GM12878 (cell line): ENCODE measurements around the gene PDSS1. TPM values are rescaled to one million over a fixed set of nuclear protein-coding genes. Genes with fewer than 3 reads are reported as not detected.

Experiments
- CBX3 ChIP-seq: fragments of 200-600 bp; sonication (generic); IDR thresholded peaks from 2 replicates; pipeline ENCODE4 v1.6.1; 2016; ENCODE audit warnings: low read depth, borderline replicate concordance
- CREB1 ChIP-seq: IDR thresholded peaks from 2 replicates; pipeline ENCODE4 v1.6.1; 2012; ENCODE audit warnings: low read depth, mild to moderate bottlenecking, inconsistent platforms
- JUND ChIP-seq: IDR thresholded peaks from 2 replicates; pipeline ENCODE4 v1.6.1; 2012; ENCODE audit warnings: low read depth, mild to moderate bottlenecking, low read length, improper control_type of control experiment, moderate library complexity
- KDM1A ChIP-seq: fragments of 200-600 bp; sonication (generic); IDR thresholded peaks from 2 replicates; pipeline ENCODE4 v1.6.1; 2016; ENCODE audit warnings: borderline replicate concordance
- LARP7 ChIP-seq: fragments of 450-650 bp; IDR thresholded peaks from 2 replicates; pipeline ENCODE4 v1.6.1; 2017; ENCODE audit warnings: mild to moderate bottlenecking
- MEF2A ChIP-seq: IDR thresholded peaks from 2 replicates; pipeline ENCODE4 v1.6.1; 2011; ENCODE audit warnings: low read depth, mild to moderate bottlenecking, low read length, moderate library complexity; ENCODE audit not compliant: insufficient read depth
- NFIC ChIP-seq: IDR thresholded peaks from 2 replicates; pipeline ENCODE4 v1.6.1; 2012; ENCODE audit warnings: low read depth, mild to moderate bottlenecking, inconsistent platforms, low read length, moderate library complexity
- NFXL1 ChIP-seq: fragments of 450-650 bp; IDR thresholded peaks from 2 replicates; pipeline ENCODE4 v1.6.1; 2017; ENCODE audit warnings: antibody characterized with exemption, mild to moderate bottlenecking, borderline replicate concordance
- POLR2AphosphoS2 ChIP-seq: IDR thresholded peaks from 2 replicates; pipeline ENCODE4 v1.6.1; 2011; ENCODE audit warnings: low read depth, mild to moderate bottlenecking, low read length, improper control_type of control experiment, moderate library complexity
- RB1 ChIP-seq: fragments of 450-650 bp; formaldehyde crosslinking; IDR thresholded peaks from 2 replicates; pipeline ENCODE4 v1.6.1; 2017; ENCODE audit warnings: mild to moderate bottlenecking, borderline replicate concordance
- RBBP5 ChIP-seq: fragments of 200-600 bp; sonication (generic); conservative IDR thresholded peaks from 2 replicates; pipeline ENCODE4 v1.6.1; 2016
- SMARCA5 ChIP-seq: fragments of 450-650 bp; IDR thresholded peaks from 2 replicates; pipeline ENCODE4 v1.6.1; 2017; ENCODE audit warnings: mild to moderate bottlenecking
- TCF12 ChIP-seq: IDR thresholded peaks from 2 replicates; pipeline ENCODE4 v1.6.1; 2011; ENCODE audit warnings: low read depth, mild to moderate bottlenecking, low read length
- TCF3 ChIP-seq: IDR thresholded peaks from 2 replicates; pipeline ENCODE4 v1.6.1; 2012; ENCODE audit warnings: low read depth, mild to moderate bottlenecking, low read length, borderline replicate concordance; ENCODE audit not compliant: insufficient read depth
- ZNF384 ChIP-seq: IDR thresholded peaks from 2 replicates; pipeline ENCODE4 v1.6.1; 2012; ENCODE audit warnings: low read depth, mild to moderate bottlenecking, low read length, improper control_type of control experiment, borderline replicate concordance
- ZNF622 ChIP-seq: fragments of 450-650 bp; IDR thresholded peaks from 2 replicates; pipeline ENCODE4 v1.6.1; 2017; ENCODE audit warnings: mild to moderate bottlenecking, inconsistent platforms
- polyA plus RNA-seq, 11 experiments: library from polyadenylated mRNA; depleted of rRNA in 4 of 11; unstranded in 6 of 11; stranded (reverse) in 5 of 11; fragments of >200 nt; fragmentation: Nextera tagmentation in 4 of 11; fragmentation: Illumina TruSeq in 1 of 11; extraction: Ambion mirVana in 4 of 11; extraction: Trizol in 1 of 11; gene quantifications; 1 replicate in 1 of 11; 2 replicates in 10 of 11; pipeline versions ENCODE4 v1.2.1 to v1.2.3, GENCODE V29; 2011 to 2016; ENCODE audit warnings: inconsistent platforms in 2 of 11, missing spikeins in 2 of 11, low read depth in 1 of 11
- total RNA-seq, 4 experiments: library from RNA; depleted of rRNA in 3 of 4; stranded (reverse); fragments of >200 nt in 3 of 4; fragmentation: Illumina TruSeq in 1 of 4; extraction: Trizol in 1 of 4; gene quantifications; 2 replicates each; pipeline versions ENCODE4 v1.2.1 to v1.2.3, GENCODE V29; 2013 to 2021
- TF ChIP-seq, protein P1 (sequence below): IDR thresholded peaks from 2 replicates; pipeline ENCODE4 v1.6.1; 2011; ENCODE audit warnings: low read depth, mild to moderate bottlenecking, low read length, moderate library complexity, borderline replicate concordance; ENCODE audit errors: extremely low read depth
- TF ChIP-seq, protein P2 (sequence below): fragments of 450-650 bp; IDR thresholded peaks from 2 replicates; pipeline ENCODE4 v1.6.1; 2018; ENCODE audit warnings: mild to moderate bottlenecking, low read depth, moderate library complexity; ENCODE audit not compliant: partially characterized antibody
- TF ChIP-seq, protein P3 (sequence below), 3 experiments: IDR thresholded peaks in 2 of 3; conservative IDR thresholded peaks in 1 of 3; 2 replicates each; pipeline ENCODE4 v1.5.1; 2011; ENCODE audit warnings: low read depth in 3 of 3, low read length in 3 of 3, mild to moderate bottlenecking in 3 of 3, control low read depth in 2 of 3, moderate library complexity in 2 of 3, inconsistent platforms in 1 of 3, mixed read lengths in 1 of 3; ENCODE audit not compliant: control insufficient read depth in 2 of 3, insufficient read depth in 1 of 3; ENCODE audit errors: extremely low read depth in 1 of 3
- TF ChIP-seq, protein P4 (sequence below): fragments of 450-650 bp; IDR thresholded peaks from 2 replicates; pipeline ENCODE4 v1.6.1; 2018; ENCODE audit warnings: borderline replicate concordance, mild to moderate bottlenecking; ENCODE audit not compliant: partially characterized antibody

Gene PDSS1
- total and polyA plus RNA-seq, 10 of the 15 experiments (the other 5 are each of a cell fraction or from before 2014, with no cell fraction given), result 12.2 to 48.2 (median 35.9) TPM

DNA sequence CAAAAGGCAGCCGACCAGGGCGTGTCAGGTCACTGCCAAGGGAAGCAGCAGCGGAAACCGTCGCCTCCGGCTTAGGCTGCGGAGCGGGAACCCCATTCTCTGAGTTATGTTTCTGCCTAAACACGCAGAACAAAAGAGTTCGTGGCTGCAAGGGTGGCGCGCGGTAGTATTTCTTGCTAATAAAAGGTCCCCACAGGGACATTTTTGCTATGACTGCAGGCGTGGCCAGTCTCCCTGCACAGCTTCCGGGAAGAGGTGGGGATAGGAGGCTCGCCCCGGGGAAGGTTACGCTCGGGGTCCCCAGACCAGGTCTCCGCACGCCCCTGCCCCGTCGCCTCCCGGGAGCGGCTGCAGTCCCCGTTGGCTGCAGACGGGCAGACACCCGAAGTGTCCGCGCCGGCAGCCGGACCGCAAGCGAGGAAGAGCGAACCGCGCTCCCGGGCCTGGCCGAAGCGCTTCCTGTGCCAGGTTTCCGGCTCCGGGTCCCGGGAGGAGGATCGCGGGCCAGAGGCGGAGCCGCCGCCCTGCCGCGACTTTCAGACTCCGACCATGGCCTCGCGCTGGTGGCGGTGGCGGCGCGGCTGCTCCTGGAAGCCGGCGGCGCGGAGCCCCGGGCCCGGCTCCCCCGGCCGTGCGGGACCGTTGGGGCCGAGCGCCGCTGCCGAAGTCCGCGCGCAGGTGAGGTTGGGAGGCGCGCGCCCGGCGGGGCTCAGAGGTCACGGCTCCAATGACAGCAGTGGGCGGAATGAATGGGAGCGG, at the start of gene PDSS1 (continued):
- TF ChIP-seq RB1, result 0 out of 2 replicates have a peak, but pooled peaks have one; percentile 67
- TF ChIP-seq ZNF384, result no peak
- TF ChIP-seq, protein P1, sequence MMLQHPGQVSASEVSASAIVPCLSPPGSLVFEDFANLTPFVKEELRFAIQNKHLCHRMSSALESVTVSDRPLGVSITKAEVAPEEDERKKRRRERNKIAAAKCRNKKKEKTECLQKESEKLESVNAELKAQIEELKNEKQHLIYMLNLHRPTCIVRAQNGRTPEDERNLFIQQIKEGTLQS, result no peak
- no peak for TF ChIP-seq RBBP5
- TF ChIP-seq POLR2AphosphoS2, result peak; percentile 56; the same call in 1 of the 2 replicates
- TF ChIP-seq CBX3, result no peak
- TF ChIP-seq JUND, result no peak
- no peak for TF ChIP-seq ZNF622
- TF ChIP-seq TCF12, result no peak
- TF ChIP-seq CREB1, result no peak
- no peak for TF ChIP-seq NFIC
- TF ChIP-seq KDM1A, result no peak
- no peak for TF ChIP-seq TCF3
- peak; percentile 91; the same call in 1 of the 2 replicates for TF ChIP-seq LARP7
- 0 out of 2 replicates have a peak, but pooled peaks have one; percentile 45 for TF ChIP-seq SMARCA5
- TF ChIP-seq, protein P2, sequence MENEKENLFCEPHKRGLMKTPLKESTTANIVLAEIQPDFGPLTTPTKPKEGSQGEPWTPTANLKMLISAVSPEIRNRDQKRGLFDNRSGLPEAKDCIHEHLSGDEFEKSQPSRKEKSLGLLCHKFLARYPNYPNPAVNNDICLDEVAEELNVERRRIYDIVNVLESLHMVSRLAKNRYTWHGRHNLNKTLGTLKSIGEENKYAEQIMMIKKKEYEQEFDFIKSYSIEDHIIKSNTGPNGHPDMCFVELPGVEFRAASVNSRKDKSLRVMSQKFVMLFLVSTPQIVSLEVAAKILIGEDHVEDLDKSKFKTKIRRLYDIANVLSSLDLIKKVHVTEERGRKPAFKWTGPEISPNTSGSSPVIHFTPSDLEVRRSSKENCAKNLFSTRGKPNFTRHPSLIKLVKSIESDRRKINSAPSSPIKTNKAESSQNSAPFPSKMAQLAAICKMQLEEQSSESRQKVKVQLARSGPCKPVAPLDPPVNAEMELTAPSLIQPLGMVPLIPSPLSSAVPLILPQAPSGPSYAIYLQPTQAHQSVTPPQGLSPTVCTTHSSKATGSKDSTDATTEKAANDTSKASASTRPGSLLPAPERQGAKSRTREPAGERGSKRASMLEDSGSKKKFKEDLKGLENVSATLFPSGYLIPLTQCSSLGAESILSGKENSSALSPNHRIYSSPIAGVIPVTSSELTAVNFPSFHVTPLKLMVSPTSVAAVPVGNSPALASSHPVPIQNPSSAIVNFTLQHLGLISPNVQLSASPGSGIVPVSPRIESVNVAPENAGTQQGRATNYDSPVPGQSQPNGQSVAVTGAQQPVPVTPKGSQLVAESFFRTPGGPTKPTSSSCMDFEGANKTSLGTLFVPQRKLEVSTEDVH, result peak; percentile 53
- TF ChIP-seq MEF2A, result no peak
- TF ChIP-seq, protein P3, sequence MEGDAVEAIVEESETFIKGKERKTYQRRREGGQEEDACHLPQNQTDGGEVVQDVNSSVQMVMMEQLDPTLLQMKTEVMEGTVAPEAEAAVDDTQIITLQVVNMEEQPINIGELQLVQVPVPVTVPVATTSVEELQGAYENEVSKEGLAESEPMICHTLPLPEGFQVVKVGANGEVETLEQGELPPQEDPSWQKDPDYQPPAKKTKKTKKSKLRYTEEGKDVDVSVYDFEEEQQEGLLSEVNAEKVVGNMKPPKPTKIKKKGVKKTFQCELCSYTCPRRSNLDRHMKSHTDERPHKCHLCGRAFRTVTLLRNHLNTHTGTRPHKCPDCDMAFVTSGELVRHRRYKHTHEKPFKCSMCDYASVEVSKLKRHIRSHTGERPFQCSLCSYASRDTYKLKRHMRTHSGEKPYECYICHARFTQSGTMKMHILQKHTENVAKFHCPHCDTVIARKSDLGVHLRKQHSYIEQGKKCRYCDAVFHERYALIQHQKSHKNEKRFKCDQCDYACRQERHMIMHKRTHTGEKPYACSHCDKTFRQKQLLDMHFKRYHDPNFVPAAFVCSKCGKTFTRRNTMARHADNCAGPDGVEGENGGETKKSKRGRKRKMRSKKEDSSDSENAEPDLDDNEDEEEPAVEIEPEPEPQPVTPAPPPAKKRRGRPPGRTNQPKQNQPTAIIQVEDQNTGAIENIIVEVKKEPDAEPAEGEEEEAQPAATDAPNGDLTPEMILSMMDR (IDR thresholded peaks at IDR 0.05 in 2 of 3, conservative IDR thresholded peaks at IDR 0.05 in 1 of 3; ENCODE audit: control insufficient read depth in 2 of 3, extremely low read depth in 1 of 3, insufficient read depth in 1 of 3, low read depth in 3 of 3, low read length in 3 of 3), result no peak
- TF ChIP-seq NFXL1, result 0 out of 2 replicates have a peak, but pooled peaks have one; percentile 63
- TF ChIP-seq, protein P4, sequence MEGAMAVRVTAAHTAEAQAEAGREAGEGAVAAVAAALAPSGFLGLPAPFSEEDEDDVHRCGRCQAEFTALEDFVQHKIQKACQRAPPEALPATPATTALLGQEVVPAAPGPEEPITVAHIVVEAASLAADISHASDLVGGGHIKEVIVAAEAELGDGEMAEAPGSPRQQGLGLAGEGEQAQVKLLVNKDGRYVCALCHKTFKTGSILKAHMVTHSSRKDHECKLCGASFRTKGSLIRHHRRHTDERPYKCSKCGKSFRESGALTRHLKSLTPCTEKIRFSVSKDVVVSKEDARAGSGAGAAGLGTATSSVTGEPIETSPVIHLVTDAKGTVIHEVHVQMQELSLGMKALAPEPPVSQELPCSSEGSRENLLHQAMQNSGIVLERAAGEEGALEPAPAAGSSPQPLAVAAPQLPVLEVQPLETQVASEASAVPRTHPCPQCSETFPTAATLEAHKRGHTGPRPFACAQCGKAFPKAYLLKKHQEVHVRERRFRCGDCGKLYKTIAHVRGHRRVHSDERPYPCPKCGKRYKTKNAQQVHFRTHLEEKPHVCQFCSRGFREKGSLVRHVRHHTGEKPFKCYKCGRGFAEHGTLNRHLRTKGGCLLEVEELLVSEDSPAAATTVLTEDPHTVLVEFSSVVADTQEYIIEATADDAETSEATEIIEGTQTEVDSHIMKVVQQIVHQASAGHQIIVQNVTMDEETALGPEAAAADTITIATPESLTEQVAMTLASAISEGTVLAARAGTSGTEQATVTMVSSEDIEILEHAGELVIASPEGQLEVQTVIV, result peak; percentile 60
